CD4-positive, alpha-beta T cell (primary cell): ENCODE results near the gene RAI1. TPM values are rescaled to one million over a fixed set of nuclear protein-coding genes. Genes with fewer than 3 reads are reported as not detected.

Experiments
- ATAC-seq: fragments of 200-7000 bp; cut with Tn5 transposase; one replicate; pipeline ENCODE4 v1.10.0; 2022; ENCODE audit warnings: mild to moderate bottlenecking; ENCODE audit not compliant: poor library complexity
- CTCF ChIA-PET: fragments of 350-600 bp; sonication (Branson Sonifier 250); formaldehyde crosslinking; loops from one replicate; lab custom pipeline; 2021; ENCODE audit warnings: antibody characterized with exemption, inconsistent platforms; lab: Charles Lee
- POLR2A ChIA-PET: fragments of 350-600 bp; sonication (Branson Sonifier 250); formaldehyde crosslinking; loops from one replicate; lab custom pipeline; 2021; ENCODE audit warnings: antibody characterized with exemption, inconsistent platforms; lab: Charles Lee
- DNase-seq, 14 experiments: peaks; one replicate each; pipeline ENCODE4 v3.0.0-alpha.2; 2013 to 2020; ENCODE audit warnings: mixed read lengths in 2 of 14
- H3K27ac ChIP-seq, 2 donors: one replicate each; pipeline versions ENCODE4 v1.5.1 to v1.7.0; 2013; ENCODE audit warnings: low read length in 2 of 2, low read depth in 1 of 2, mild to moderate bottlenecking in 1 of 2
- H3K27me3 ChIP-seq, 2 experiments: 1 replicate in 1 of 2; 2 replicates in 1 of 2; pipeline versions ENCODE4 v1.6.1 to v1.7.0; 2013; ENCODE audit warnings: low read length in 2 of 2, control low read depth in 1 of 2, mild to moderate bottlenecking in 1 of 2, moderate library complexity in 1 of 2; ENCODE audit not compliant: insufficient read depth in 2 of 2, control insufficient read depth in 1 of 2
- H3K36me3 ChIP-seq: one replicate; pipeline ENCODE4 v1.6.1; 2013; ENCODE audit warnings: low read length, control low read depth; ENCODE audit not compliant: insufficient read depth
- H3K4me1 ChIP-seq: one replicate; pipeline ENCODE4 v1.6.1; 2013; ENCODE audit warnings: low read length, control low read depth; ENCODE audit not compliant: insufficient read depth
- H3K4me3 ChIP-seq: one replicate; pipeline ENCODE4 v1.5.1; 2013; ENCODE audit warnings: mild to moderate bottlenecking, low read length, moderate library complexity
- H3K9me3 ChIP-seq, 2 experiments: 1 replicate in 1 of 2; 2 replicates in 1 of 2; pipeline versions ENCODE4 v1.6.1 to v1.7.0; 2013; ENCODE audit warnings: low read length in 2 of 2, mild to moderate bottlenecking in 2 of 2, control low read depth in 1 of 2, moderate library complexity in 1 of 2; ENCODE audit not compliant: control insufficient read depth in 1 of 2, insufficient read depth in 1 of 2
- H3K27ac Mint-ChIP-seq: one replicate; pipeline ENCODE4 v1.8.0; 2020; ENCODE audit warnings: mixed read lengths
- H3K27me3 Mint-ChIP-seq: one replicate; pipeline ENCODE4 v1.8.0; 2021; ENCODE audit warnings: mixed read lengths
- H3K36me3 Mint-ChIP-seq: one replicate; pipeline ENCODE4 v1.8.0; 2021; ENCODE audit warnings: low read depth, mixed read lengths
- H3K4me1 Mint-ChIP-seq: one replicate; pipeline ENCODE4 v1.8.0; 2021; ENCODE audit warnings: low read depth, mixed read lengths
- H3K4me3 Mint-ChIP-seq: one replicate; pipeline ENCODE4 v1.8.0; 2020; ENCODE audit warnings: mild to moderate bottlenecking, mixed read lengths
- H3K9me3 Mint-ChIP-seq: one replicate; pipeline ENCODE4 v1.8.0; 2020; ENCODE audit warnings: mixed read lengths
- intact Hi-C, 2 experiments: fragments of 100-400 bp; cut with DNase I in 1 of 2; cut with micrococcal nuclease in 1 of 2; formaldehyde crosslinking; loops; one replicate each; pipeline versions ENCODE4 v1.15.1 to v1.9.0; 2023 to 2025; cut with DNase I, micrococcal nuclease
- microRNA-seq: library from miRNA; unstranded; fragments of <30 nt; microRNA quantifications from one replicate; pipeline ENCODE4 v1.2.0, GENCODE V29; 2021; ENCODE audit warnings: borderline microRNAs expressed, borderline replicate concordance
- total RNA-seq, 174 experiments: library from RNA in 2 of 174; stranded (reverse) in 2 of 174; gene quantifications; one replicate each; pipeline ENCODE4 v1.2.3 and lab custom pipeline; 2021 to 2026
- TF ChIP-seq, protein P1 (sequence below): fragments of 200-600 bp; IDR thresholded peaks from one replicate; pipeline ENCODE4 v1.8.0; 2022; ENCODE audit warnings: antibody characterized with exemption, mild to moderate bottlenecking

The RAI1 gene
- total RNA-seq, 2 experiments from 2014 or later, result 19.3 to 25.2 TPM

DNA sequence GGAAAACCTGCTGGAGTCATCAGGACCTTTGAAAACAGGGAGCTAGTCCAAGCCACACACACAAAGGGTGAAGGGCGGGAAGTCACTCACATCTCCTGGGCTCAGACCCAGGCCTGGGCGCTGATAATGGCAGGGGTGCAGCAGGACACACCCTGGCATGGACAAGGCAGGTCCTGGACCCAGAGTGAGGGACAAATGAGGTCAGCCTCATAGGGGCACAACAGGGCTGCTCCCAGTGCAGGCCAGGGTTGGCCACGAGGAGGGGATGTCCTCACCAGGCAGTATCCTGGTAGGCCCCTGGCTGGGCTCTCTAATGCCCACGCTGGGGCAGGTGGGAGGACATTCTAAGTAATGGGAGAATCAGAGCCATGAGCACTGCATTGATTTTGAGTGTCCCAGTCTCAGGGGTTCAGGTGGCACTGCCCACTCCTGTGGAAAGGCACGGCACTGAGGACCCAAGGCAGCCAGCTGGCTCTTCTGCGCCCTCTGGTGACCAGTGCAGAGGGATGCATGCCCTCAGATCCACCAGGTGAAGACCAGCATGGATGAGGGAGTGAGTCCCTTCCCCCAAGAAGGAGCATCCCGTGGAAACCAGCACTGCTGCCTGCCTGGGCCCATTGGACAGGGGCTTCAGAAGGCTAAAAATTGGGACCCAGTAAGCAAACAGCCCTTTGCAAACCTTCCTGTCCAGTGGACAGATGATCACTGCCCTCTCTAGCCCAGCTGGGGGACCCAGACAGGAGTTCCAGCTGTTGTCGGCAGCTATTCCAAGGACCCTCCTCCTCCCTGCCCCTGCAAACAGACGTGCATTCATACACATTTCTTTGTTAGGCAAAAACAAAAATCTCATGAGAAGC lies 178.9 kb downstream of the RAI1 start:
- peak; percentile 97 for ATAC-seq
- Histone ChIP-seq H3K4me3 (no peak overlapping the region), H3K27ac (no peak overlapping the region), H3K9me3 (no peaks in the 10 kb centered on the region), H3K27me3 (no peaks in the 10 kb centered on the region), H3K36me3 (peaks cover 12% of the 10 kb centered on the region), H3K4me1 (peaks cover 29% of the 10 kb centered on the region)
- TF ChIP-seq, protein P1, sequence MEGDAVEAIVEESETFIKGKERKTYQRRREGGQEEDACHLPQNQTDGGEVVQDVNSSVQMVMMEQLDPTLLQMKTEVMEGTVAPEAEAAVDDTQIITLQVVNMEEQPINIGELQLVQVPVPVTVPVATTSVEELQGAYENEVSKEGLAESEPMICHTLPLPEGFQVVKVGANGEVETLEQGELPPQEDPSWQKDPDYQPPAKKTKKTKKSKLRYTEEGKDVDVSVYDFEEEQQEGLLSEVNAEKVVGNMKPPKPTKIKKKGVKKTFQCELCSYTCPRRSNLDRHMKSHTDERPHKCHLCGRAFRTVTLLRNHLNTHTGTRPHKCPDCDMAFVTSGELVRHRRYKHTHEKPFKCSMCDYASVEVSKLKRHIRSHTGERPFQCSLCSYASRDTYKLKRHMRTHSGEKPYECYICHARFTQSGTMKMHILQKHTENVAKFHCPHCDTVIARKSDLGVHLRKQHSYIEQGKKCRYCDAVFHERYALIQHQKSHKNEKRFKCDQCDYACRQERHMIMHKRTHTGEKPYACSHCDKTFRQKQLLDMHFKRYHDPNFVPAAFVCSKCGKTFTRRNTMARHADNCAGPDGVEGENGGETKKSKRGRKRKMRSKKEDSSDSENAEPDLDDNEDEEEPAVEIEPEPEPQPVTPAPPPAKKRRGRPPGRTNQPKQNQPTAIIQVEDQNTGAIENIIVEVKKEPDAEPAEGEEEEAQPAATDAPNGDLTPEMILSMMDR, result peak; percentile 97
- DNase-seq, result peak; percentile 53 to 86 (median 65)
- Mint-ChIP-seq H3K27me3 (no peaks in the 10 kb centered on the region), H3K9me3 (no peaks in the 10 kb centered on the region), H3K36me3 (peaks cover 4% of the 10 kb centered on the region), H3K27ac (no peak overlapping the region), H3K4me3 (no peak overlapping the region), H3K4me1 (peaks cover 34% of the 10 kb centered on the region)
- CTCF ChIA-PET, result interaction anchor here (0.5 to 2.0 kb wide), 14 partner anchors 9 to 558 kb away, joined by 3 to 27 read pairs (median 4); no protein-coding TSS in a partner anchor
- intact Hi-C loops, result loop anchor here (1.0 to 2.0 kb wide), 4 partner anchors 48 to 179 kb away; partner anchors contain the start of gene RAI1 (in 2 of the 2)
- POLR2A ChIA-PET, result interaction anchor here (0.9 to 1.3 kb wide), 4 partner anchors 48 to 178 kb away, joined by 3 to 5 read pairs (median 4); no protein-coding TSS in a partner anchor

DNA sequence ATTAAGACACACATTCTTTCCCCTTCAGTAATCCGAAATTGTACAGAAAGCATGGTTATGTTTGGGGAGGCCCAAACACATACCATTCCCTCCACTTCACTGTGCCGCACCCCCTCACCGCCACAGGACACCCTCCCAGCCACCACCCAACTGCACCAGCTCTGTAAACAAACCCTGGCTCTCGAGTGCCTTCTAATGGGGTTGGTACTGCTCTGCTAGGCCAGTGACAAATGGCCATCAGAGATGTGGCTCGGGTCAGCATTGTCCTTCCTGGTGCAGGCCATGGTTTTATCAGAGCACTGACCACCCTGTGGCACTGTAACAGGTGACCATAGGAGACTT lies 179.5 kb downstream of the RAI1 start:
- no peaks in the 10 kb centered on the region for H3K9me3 Mint-ChIP-seq
- H3K36me3 Mint-ChIP-seq, result peaks cover 4% of the 10 kb centered on the region
- intact Hi-C loops, result loop anchor here (1.0 to 2.0 kb wide), 4 partner anchors 48 to 179 kb away; partner anchors contain the start of gene RAI1 (in 2 of the 2)
- Histone ChIP-seq H3K27ac (no peak overlapping the region), H3K36me3 (peaks cover 12% of the 10 kb centered on the region), H3K9me3 (no peaks in the 10 kb centered on the region), H3K4me3 (no peak overlapping the region), H3K27me3 (no peaks in the 10 kb centered on the region), H3K4me1 (peaks cover 27% of the 10 kb centered on the region)
- no peak overlapping the region for H3K27ac Mint-ChIP-seq
- DNase-seq (no peak), ATAC-seq (no peak)
- no peaks in the 10 kb centered on the region for H3K27me3 Mint-ChIP-seq
- H3K4me3 Mint-ChIP-seq, result no peak overlapping the region
- ChIA-PET POLR2A (interaction anchor here (0.9 to 1.3 kb wide), 4 partner anchors 49 to 179 kb away, joined by 3 to 5 read pairs (median 4); no protein-coding TSS in a partner anchor), CTCF (interaction anchor here (0.5 to 2.0 kb wide), 12 partner anchors 11 to 558 kb away, joined by 3 to 27 read pairs (median 4); no protein-coding TSS in a partner anchor)
- TF ChIP-seq, protein P1, result no peak
- peaks cover 34% of the 10 kb centered on the region for H3K4me1 Mint-ChIP-seq

Small RNAs within 50 kb of the gene (microRNA-seq; reads per million reads assigned to microRNA genes)
- gene MIR33B (57.2 reads per million, percentile 61 among the genes with 10 or more reads in this experiment), gene MIR6777 (not detected)

Other genes starting within 250 kb of the RAI1 start
- gene MED9, start 204.5 kb upstream of the RAI1 start, total RNA-seq, result 10 to 100 TPM; 27.0 to 27.9 TPM
- 1 to 10 TPM; 1.8 to 2.0 TPM for gene RASD1, start 185.1 kb upstream of the RAI1 start, total RNA-seq
- gene PEMT, start 89.8 kb upstream of the RAI1 start, total RNA-seq, result 10 to 100 TPM; 11.4 to 12.0 TPM
- gene SREBF1, start 155.5 kb downstream of the RAI1 start, total RNA-seq, result 100 to 1,000 TPM; 249 to 264 TPM